ENCODE results near the gene ZBED3.

The ZBED3 gene

GRCh38 chr5:77076961-77077828 is 9.9 kb downstream of the ZBED3 start:
- peak in 2 of 3 experiments; percentile 21 to 37 for DNase-seq (ENCODE audit: low read depth in 3 of 3)

DNA sequence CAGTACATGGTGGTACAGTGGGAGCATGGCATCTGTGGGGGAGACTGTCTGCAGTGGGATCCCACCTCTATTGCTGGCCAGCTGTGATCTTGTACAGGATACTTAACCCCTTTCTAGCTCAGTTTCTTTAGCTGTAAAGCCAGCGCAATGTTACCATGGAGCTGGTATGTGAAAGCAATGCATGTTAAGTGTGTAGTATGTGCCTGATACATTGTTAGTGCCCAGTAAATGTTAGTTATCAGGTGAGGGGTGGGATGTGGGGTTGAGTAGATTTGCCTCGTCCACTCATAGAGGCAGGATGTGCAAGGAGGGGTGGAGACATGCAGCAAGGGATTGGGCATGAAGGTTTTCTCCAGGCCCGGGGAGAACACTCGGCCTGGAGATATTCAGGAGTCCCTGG is 12.3 kb downstream of the ZBED3 start:
- DNase-seq (ENCODE audit: low read depth in 3 of 3) = no peak

DNA sequence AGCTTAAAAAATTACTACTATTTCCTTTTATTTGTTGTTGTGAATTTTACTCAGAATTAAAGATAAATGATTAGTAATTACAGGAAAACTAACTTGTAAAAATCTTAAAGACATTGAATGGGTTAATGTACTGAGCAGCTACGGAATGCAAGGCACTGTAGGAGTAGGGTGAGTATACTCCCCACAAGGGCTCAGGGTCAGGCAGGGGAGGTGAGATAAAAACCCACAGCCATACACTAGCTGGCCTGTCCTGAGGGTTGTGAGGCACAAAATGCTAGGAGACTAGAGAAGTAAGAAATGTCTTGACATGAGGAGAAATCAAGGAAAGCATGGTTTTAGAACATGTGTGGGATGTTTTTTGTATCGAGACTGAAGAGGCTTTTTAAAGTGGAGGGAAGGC is 13.4 kb downstream of the ZBED3 start:
- no peak for DNase-seq (ENCODE audit: low read depth in 3 of 3)

DNA sequence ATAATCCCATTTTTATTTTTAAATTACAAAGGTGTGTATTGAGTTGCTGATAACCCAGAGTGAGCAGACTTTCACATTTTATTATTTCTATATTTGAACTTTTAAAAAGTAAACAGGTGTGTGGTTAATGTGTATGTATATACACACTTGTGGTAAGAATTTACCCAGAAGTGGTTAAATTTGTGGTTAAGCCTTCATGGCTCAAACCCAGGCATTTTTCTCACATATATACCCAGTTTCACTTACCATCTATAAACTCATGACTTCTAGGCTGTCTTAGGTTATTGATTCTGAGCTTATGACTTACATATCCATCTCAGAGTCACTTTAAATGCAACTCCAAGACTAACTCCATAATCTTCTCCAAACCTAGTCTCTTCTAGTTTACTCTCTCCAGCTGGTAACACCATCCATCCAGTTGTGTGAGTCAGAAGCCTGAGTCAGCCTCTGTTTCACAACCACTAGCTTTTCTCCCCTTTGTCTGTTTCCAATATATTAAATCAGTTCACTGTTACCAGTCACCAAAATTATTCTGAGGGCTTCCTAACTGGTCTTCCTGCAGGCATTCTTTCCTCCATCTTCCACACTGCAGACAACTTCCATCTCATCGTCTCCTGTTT is 20.2 kb downstream of the ZBED3 start:
- no peak for DNase-seq (ENCODE audit: low read depth in 3 of 3)

DNA sequence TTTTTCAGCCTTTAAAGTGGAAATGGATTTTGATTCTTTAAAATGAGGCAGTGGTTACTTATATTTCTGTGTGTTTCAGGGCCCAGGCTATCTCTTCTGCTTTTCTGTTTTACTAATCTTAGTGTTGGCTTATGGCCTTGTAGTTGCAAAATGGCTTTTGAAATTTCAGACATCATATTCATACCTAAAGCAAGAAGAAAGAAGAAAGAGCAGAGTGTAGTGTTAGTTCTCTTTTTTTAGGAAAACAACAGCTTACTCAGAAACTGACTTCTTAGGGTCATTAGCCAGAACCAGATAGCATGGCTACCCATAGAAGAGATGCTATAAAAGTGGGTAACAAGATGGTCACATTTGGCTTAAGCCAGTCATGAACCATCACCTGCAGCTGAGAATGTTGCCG is 20.9 kb downstream of the ZBED3 start:
- no peak for DNase-seq (ENCODE audit: low read depth in 3 of 3)

DNA sequence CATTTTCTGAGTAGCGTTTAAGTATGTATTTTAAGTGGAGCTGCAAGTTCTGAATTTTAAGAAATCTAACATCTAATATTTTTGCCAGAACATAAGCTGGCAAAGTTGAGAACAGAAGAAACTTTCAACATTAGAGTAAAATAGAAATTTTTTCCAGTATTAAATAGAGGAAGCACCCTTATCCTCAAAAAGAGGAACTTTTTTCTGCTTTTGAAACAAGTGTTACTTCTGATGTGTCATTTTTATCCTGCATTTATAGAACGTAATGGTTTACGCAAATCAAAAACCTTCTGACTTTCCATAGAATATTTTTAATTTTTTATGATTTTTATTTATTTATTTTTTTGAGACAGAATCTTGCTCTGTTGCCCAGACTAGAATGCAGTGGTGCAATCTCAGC is 21.8 kb downstream of the ZBED3 start:
- no peak for DNase-seq (ENCODE audit: low read depth in 3 of 3)

DNA sequence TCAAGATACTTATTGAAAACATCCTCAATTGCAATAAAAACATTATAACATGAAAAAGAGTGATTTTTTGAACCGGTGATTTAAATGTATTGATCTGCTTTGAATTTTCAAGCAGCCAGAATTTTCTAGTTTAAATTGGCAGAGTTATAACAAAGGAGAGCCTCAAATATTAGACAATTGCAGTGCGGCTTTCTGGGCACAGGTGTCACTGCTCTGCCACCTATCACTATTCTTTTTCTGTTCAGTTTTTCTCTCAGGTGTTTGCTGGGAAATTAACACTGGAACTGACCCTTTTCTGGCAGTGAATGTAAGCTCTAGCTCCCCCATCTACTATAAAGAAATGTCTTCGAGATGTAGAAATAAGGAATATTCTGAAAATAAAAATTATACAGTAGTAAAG is 23.0 kb downstream of the ZBED3 start:
- DNase-seq (ENCODE audit: low read depth in 3 of 3) = no peak

DNA sequence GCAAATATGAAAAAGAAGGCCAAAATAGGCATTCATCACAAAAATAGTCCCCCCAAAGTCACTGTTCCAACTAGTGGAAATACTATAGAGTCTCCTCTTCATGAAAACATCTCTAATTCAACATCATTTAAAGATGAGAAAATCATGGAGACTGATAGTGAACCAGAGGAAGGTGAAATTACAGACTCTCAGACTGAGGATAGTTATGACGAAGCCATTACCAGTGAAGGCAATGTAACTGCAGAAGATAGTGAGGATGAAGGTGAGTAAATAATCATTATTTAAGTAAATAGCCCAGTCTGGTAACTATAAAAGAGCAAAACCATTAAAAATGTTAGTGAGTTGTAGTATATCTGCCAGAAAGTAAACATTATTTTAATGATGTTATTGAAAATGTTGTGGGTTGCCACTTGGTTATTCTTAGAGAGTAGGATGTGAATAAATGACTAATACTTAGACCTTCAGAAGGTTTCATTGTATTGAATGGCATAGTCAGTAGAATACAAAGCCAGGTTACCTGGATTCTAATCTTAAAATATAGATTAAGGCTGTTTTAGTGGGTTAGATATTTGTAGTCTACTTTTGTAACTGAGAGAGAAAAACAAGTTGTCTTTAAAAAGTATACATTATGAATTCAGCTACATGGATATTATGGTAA is 40.5 kb downstream of the ZBED3 start:
- DNase-seq (ENCODE audit: low read depth in 3 of 3) = no peak

DNA sequence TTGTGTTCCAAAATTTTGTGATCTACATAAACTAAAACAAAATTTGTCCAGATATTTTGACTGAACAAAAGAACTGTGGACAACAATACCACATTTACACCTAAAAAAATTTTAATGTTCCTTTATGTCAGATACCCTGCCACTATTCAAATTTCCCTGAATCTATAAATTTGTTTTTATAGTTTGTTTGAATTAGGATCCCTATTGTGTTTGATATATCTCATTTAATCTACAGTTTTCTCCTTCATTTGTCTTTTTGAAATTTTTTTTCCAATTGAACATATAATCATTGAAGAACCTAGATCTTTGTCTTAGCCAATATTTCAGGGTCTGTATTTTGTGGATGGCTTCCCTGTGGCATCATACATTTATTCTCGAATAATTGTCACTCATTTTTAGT is 51.1 kb downstream of the ZBED3 start:
- DNase-seq (ENCODE audit: low read depth in 3 of 3) = no peak

DNA sequence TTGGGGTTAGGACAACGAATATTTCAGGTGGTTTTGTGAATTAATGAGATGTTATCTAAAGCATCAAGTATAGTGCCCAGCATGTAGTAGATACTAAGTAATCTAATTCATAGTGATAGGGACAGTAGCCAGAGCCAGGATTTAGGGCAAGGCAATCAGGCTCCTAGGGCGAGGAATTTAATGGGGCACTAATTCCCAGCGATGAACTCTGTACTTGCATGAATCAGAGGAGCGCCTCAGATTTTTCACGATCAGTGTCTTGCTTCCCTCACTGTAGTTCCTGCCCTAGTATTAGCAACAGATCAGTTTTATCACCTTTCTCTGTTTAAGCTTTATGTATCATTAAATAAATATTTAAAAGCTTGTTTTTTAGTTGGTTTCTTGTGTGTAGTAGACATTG is 53.7 kb downstream of the ZBED3 start:
- DNase-seq (ENCODE audit: low read depth in 3 of 3) = no peak

- DNase-seq (ENCODE audit: low read depth in 3 of 3) = no peak
Observed at GRCh38 chr5:77032635-77033034, 54.5 kb downstream of the ZBED3 start.

- DNase-seq (ENCODE audit: low read depth in 3 of 3) = no peak
Observed at GRCh38 chr5:77031891-77032290, 55.2 kb downstream of the ZBED3 start.

- peak; percentile 76 to 81 (median 77) for DNase-seq (ENCODE audit: low read depth in 3 of 3)
Observed at GRCh38 chr5:77030097-77031071, 56.7 kb downstream of the ZBED3 start, which contains the start of gene AGGF1. Gene AGGF1, plus strand, starts transcription at chr5:77030404. Its CDS starts 363 bp downstream, at chr5:77030767.

- DNase-seq (ENCODE audit: low read depth in 3 of 3) = no peak
Observed at GRCh38 chr5:77029376-77029885, 57.7 kb downstream of the ZBED3 start.

GRCh38 chr5:77028631-77029375 is 58.3 kb downstream of the ZBED3 start:
- DNase-seq (ENCODE audit: low read depth in 3 of 3) = no peak

GRCh38 chr5:77024490-77024889 is 62.6 kb downstream of the ZBED3 start:
- DNase-seq (ENCODE audit: low read depth in 3 of 3) = no peak

DNA sequence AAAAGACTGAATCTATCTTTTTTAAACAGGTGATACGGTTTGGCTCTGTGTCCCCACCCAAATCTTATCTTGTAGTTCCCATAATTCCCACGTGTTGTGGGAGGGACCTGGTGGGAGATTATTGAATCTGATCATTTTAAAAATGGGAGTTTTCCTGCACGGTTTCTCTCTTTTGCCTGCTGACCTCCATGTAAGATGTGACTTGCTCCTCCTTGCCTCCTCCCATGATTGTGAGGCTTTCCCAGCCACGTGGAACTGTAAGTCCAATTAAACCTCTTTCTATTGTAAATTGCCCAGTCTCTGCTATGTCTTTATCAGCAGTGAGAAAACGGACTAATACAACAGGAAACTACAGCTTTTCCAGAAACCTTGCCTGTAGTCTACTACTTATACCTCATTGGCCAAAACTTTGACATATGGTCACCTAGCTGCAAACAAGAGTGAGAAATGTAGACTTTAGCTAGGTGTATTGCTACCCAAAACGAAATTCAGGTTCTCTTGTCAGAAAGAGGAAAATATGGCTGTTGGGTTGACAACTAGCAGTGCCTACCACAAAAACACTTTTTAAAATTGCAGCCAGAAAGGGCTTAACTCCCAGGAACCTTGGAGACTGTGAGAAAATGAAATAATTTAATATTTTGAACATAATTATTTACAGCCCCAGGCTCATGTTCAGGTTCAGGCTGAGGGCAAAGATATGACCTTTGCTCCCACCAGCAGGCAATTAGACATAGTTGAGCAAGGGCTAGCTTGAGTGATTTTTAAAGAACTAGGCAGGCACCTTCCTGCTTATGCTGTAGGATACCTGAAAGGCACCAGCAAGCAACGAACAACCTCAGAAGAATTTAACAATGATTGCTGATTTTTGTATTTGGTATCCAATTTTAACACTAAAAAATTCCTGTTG is 64.3 kb downstream of the ZBED3 start:
- DNase-seq (ENCODE audit: low read depth in 3 of 3) = no peak

Data from stimulated activated CD4-positive, alpha-beta T cell treated with anti-CD3 and anti-CD28 coated beads, TNF-alpha, amount 100 ng/mL, for 4 hours (primary cell).